NCI-H2171 (cell line): ENCODE results near the gene FBXO21.

Source experiments
- DNase-seq: peaks from one replicate; lab custom pipeline; 2025; lab: John Stamatoyannopoulos, UW

The FBXO21 gene

GRCh38 chr12:117139025-117139717 is 51.1 kb downstream of the FBXO21 start:
- DNase-seq: no peak

GRCh38 chr12:117134721-117135120 is 55.5 kb downstream of the FBXO21 start:
- no peak for DNase-seq

- DNase-seq: no peak
Observed at GRCh38 chr12:117134059-117134458, 56.2 kb downstream of the FBXO21 start.

DNA sequence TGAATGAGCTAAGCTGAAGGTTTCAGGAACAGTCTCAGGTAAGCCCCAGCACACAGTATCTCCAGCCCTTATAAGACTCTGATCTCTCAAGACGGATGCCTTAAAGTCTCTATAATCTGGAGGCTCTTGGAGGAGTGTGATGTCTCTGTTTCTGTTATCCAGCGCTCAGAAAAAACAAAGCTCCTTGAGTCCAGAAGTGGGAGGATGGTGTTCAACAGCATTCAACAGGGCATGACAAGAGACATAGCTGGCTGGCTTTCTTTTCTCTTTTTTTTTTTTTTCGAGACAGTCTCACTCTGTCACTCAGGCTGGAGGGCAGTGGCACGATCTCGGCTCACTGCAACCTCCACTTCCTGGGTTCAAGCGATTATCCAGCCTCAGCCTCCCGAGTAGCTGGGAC is 59.5 kb downstream of the FBXO21 start:
- no peak for DNase-seq

- no peak for DNase-seq
Observed at GRCh38 chr12:117129391-117129790, 60.9 kb downstream of the FBXO21 start.

- DNase-seq: no peak
Observed at GRCh38 chr12:117127933-117128823, 62.1 kb downstream of the FBXO21 start.

DNA sequence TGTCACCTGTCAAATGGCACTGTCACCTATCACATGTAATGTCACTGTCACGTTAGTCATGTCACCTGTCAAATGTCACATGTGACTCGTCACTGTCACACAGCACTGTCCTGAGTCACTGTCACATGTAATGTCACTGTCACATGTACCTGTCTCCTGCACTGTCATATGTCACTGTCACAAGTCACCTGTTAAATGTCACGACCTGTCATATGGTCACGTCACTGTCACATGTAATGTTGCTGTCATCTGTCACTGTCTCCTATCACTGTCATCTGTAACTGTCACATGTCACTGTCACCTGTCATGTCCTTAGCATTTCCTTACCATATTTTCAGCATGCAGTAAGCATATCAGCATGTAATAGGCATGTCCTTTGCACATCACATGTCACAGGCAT is 63.9 kb downstream of the FBXO21 start:
- DNase-seq: no peak

- DNase-seq: no peak
Observed at GRCh38 chr12:117125767-117126166, 64.5 kb downstream of the FBXO21 start.

GRCh38 chr12:117125272-117125613 is 65.0 kb downstream of the FBXO21 start:
- DNase-seq: peak; percentile 69

DNA sequence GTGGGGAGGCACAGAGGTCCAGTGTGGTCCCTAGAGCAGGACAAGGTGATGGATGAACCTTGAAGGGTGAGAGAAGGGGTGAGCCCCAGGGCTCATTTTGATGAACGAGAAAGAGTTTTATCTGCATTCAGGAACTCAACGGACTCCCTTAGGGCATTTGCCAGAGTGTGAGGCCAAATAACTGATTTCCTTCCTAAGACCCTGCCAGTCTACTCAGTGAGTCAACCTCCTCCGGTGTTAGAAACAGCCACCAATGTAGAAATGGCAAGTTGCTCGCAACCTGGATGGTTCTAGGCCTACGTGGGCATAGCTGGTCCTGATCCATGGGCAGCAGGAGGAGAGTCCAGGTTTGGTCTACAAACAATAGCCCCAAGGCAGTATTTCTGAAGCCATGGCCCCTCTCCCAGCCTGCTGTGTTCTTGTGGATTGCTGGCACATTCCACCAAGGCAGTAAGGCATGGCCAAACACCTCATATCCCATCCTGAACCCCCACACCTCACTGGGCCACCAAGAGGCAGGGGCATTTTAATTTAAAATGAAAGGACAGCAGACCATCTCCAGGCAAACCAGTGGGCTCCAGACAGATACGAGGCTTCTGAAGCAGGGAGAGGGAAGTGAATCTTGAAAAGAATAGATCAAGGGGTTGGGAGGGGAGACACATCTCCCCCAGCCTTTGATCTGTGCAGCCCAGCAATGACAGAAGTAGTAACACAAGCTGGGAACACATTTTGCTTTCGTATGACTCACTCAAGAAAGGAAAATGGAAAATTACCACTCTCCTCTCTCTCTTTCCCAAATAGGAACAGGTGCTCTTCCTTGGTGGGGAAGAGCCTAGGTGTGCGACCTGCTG is 65.6 kb downstream of the FBXO21 start:
- DNase-seq: peak; percentile 64

- DNase-seq: no peak
Observed at GRCh38 chr12:117121441-117121840, 68.8 kb downstream of the FBXO21 start.

DNA sequence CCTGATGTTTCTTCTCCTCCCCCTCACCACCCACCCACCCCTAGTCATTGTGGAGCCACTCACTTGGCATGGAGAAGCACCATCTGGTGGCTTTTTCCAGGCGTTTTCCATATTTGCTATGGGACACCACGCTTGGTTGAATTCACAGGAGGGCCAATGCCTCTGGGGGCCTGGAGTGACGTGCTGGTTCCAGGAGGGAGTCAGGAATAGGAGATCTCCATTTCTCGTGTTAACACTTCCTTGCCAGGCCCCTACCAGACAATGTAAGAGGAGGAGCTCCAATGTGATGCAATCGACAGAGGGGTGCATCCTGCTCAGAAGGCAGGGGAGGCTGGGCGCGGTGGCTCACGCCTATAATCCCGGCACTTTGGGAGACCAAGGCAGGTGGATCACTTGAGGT is 69.5 kb downstream of the FBXO21 start:
- peak; percentile 97 for DNase-seq

- DNase-seq: peak; percentile 29
Observed at GRCh38 chr12:117119592-117120198, 70.6 kb downstream of the FBXO21 start.

GRCh38 chr12:117118838-117119591 is 71.3 kb downstream of the FBXO21 start:
- peak; percentile 30 for DNase-seq

DNA sequence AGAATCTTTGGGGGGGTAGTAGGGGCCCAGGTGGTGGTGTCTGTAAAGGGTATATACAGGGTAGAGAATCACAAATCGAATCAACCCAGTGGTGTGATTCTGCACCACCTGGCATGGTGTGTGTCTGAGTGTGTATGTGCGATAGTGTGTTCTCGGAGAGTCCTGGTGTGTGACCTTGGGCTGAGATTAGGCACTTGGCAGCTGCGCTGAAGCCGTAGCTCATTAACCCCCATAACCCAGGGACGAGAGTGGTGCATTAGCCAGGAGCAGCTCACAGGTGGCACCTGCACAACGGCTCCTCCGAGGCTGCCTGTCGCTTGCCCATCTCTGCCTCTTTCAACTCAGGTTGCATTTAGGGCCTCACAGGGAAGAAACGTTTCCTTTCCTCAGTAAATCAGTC is 75.5 kb downstream of the FBXO21 start:
- peak; percentile 71 for DNase-seq

DNA sequence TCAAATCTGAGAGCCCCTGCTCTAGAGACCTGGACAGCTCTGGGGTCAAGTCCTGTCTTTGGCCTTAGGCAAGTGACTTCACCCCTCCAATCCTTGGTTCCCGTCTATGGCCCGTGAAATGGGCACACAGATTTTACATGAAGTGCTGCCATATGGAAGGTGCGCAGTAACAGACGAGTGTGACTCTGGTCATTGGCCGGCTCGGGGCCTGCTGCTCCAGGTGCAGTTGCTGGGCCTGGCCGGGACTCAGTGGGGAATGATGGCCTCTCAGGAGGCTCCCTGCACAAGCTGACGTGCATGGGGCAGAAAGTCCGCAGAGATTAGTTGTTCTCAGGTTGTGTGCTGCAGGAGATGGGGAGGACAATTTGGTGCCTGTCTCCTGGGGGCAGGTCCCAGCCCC is 77.0 kb downstream of the FBXO21 start:
- no peak for DNase-seq

DNA sequence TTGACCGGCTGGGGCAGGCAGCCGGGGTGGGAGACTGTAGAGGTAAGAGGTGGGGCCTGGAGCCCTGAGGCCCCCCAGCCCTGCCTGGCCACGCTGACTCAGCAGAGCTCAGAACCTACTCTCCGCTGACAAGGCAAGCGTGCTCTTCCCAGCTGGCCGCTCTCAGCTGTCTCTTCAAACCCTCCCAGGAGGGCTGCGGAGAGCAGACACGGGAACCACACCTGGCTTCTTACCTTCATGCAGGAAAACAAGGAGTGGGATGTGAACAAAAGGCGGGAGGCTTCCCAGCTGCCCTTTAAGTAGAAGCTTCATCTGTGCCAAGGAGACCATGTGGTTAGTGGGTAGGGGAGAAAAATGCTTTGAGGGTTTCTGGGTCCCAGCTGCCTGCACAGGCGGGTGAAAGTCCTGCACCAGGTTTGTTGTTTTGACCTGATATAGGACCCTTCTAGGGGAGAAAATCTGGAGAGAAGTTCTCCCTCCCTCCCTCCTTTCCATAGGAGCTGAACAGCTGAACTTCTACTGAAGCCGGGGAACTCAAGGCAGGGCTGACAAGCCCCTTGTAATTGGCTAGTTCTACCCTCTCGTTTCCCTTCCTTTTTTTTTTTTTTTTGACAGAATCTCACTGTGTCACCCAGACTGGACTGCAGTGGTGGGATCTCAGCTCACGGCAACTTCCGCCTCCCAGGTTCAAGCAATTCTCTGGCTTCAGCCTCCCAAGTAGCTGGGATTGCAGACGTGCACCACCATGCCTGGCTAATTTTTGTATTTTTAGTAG is 78.3 kb downstream of the FBXO21 start:
- peak; percentile 98 for DNase-seq

GRCh38 chr12:117111386-117111785 is 78.9 kb downstream of the FBXO21 start:
- DNase-seq: peak; percentile 77

- DNase-seq: no peak
Observed at GRCh38 chr12:117109943-117110635, 80.2 kb downstream of the FBXO21 start.

DNA sequence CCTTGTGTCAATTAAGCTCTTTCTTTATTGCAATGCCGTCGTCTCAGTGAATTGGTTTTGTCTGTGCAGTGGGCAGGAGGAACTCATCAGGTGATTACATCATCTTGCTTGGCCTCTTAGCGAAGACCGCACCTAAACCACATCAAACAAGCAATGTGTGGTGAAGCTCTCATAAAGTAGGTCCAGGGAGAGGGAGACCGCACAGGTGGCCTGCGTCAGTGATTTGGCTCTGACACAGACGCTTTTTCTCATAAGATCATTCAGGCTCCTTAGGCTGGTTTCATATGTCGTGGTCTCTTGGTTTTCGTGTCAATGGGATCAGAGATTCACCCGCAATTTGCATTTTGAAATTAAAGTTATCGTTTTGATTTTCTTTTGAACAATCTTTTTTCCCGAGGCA is 84.4 kb downstream of the FBXO21 start:
- no peak for DNase-seq
